ENCODE results near the gene TBL1X. TPM values are rescaled to one million over a fixed set of nuclear protein-coding genes. Genes with fewer than 3 reads are reported as not detected.

Gene TBL1X
- total and polyA plus RNA-seq, 2 donors (not counting 3 experiments of a cell fraction or from before 2014, with no cell fraction given): 8.7 to 25.3 TPM

DNA sequence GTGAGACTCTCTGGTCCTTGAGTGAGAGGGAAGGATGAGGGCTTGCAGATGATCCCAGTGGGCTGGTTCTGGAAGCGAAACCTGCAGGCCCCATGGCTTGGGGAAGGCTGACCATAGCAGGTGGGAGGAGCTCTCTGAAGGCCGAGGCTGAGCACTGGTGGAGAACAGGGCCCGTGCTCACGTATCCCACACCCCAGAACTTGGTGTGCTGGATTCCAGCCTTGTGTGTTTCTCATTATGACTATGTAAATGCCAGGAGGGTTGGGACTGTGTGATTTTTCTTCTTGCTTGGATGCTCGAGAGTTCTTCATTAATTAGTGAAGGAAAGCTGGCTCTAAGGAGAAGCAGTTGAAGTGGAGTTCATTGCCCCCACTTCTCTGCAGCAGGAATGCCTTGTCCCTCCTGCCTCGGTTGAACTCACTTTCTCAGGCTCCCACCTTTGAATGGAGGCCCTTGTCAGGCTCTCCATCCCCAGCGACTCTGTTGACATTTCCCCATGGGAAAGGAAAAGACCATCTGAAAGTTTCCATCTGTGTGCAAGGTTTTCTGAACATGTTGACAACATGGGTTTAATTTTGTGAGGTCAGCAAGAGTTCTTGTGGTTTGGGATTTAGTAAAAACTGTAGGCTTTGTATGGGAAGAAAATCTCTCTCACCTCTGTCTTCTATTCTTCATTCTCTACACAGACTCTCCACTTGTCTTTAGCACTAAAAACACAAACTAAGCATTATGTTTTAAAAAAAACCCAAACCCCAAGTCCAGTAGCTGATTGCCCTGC, 57.7 kb downstream of the TBL1X start:
- TF ChIP-seq POLR2A (IDR thresholded peaks at IDR 0.05; ENCODE audit: low read depth, low read length) (no peak), JUN (IDR thresholded peaks at IDR 0.05; ENCODE audit: borderline replicate concordance, insufficient read depth, insufficient read length, low read depth) (no peak), MYC (IDR thresholded peaks at IDR 0.05; ENCODE audit: low read depth, low read length) (no peak), EZH2 (IDR thresholded peaks at IDR 0.05; ENCODE audit: borderline replicate concordance, low read depth, low read length, severe bottlenecking) (no peak)
- TF ChIP-seq, protein P1, sequence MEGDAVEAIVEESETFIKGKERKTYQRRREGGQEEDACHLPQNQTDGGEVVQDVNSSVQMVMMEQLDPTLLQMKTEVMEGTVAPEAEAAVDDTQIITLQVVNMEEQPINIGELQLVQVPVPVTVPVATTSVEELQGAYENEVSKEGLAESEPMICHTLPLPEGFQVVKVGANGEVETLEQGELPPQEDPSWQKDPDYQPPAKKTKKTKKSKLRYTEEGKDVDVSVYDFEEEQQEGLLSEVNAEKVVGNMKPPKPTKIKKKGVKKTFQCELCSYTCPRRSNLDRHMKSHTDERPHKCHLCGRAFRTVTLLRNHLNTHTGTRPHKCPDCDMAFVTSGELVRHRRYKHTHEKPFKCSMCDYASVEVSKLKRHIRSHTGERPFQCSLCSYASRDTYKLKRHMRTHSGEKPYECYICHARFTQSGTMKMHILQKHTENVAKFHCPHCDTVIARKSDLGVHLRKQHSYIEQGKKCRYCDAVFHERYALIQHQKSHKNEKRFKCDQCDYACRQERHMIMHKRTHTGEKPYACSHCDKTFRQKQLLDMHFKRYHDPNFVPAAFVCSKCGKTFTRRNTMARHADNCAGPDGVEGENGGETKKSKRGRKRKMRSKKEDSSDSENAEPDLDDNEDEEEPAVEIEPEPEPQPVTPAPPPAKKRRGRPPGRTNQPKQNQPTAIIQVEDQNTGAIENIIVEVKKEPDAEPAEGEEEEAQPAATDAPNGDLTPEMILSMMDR (IDR thresholded peaks at IDR 0.05; ENCODE audit: extremely low read depth in 1 of 2, insufficient read depth in 1 of 2, low read depth in 1 of 2, low read length in 2 of 2): no peak
- ChIA-PET CTCF (no interaction called here), POLR2A (no interaction called here)
- Histone ChIP-seq H3K4me3 (replicated peaks in 1 of 3; ENCODE audit: insufficient read depth in 1 of 3, low read depth in 1 of 3, low read length in 3 of 3) (no peak overlapping the region), H3K79me2 (ENCODE audit: control insufficient read depth, insufficient read depth, low read length) (peaks cover 10% of the 10 kb centered on the region), H3K9me1 (replicated peaks; ENCODE audit: control insufficient read depth, extremely low read depth, insufficient read depth, low read length) (no peaks in the 10 kb centered on the region), H3K36me3 (ENCODE audit: control insufficient read depth in 2 of 2, extremely low read depth in 1 of 2, insufficient read depth in 2 of 2, low read length in 2 of 2) (no peaks in the 10 kb centered on the region), H2AFZ (ENCODE audit: low read depth, low read length) (no peak overlapping the region), H4K20me1 (replicated peaks; ENCODE audit: control insufficient read depth, extremely low read depth, insufficient read depth, low read length) (no peaks in the 10 kb centered on the region), H3K27me3 (ENCODE audit: control insufficient read depth in 2 of 2, insufficient read depth in 2 of 2, low read length in 2 of 2) (no peaks in the 10 kb centered on the region), H3K27ac (ENCODE audit: insufficient read depth, low read depth, low read length) (no peak overlapping the region), H3K9ac (replicated peaks; ENCODE audit: extremely low read depth, insufficient read depth, low read length) (no peak overlapping the region), H3K4me1 (ENCODE audit: control insufficient read depth, extremely low read depth, insufficient read depth, low read length) (no peaks in the 10 kb centered on the region), H3K4me2 (ENCODE audit: insufficient read depth, low read length) (no peak overlapping the region), H3K9me3 (replicated peaks; ENCODE audit: control insufficient read depth, insufficient read depth, low read length) (no peaks in the 10 kb centered on the region)
- dilution Hi-C loops (cut with MboI; ENCODE audit: extremely low pct_ligation_motif_present, low sequenced_read_pairs): no loop called here
- DNase-seq (ENCODE audit: low read depth, low spot score) (no peak), FAIRE-seq (no peak)
- no TSS peak for BruUV-seq (replicated peaks)
- intact Hi-C loops (cut with micrococcal nuclease): no loop called here

Data from endothelial cell of umbilical vein (primary cell).